ENCODE measurements around the gene TMEM161B.
"Not testable (repeated sequence)": the region's sequence is repeated elsewhere in the genome, so short reads cannot be mapped to it uniquely, and the experiment has no call there.

Gene TMEM161B

GRCh38 chr5:88183255-88183654 is 85.4 kb downstream of the TMEM161B start:
- no peak for DNase-seq (ENCODE audit: low read depth in 3 of 3)

GRCh38 chr5:88177486-88177885 is 91.2 kb downstream of the TMEM161B start:
- not testable (repeated sequence) for DNase-seq (ENCODE audit: low read depth in 3 of 3)

- no peak for DNase-seq (ENCODE audit: low read depth in 3 of 3)
These were observed 95.5 kb downstream of the TMEM161B start for GRCh38 chr5:88172847-88173758.

GRCh38 chr5:88159591-88159990 is 109.1 kb downstream of the TMEM161B start:
- DNase-seq (ENCODE audit: low read depth in 3 of 3) = no peak

- no peak for DNase-seq (ENCODE audit: low read depth in 3 of 3)
These were observed 110.6 kb downstream of the TMEM161B start for GRCh38 chr5:88158056-88158455.

- no peak for DNase-seq (ENCODE audit: low read depth in 3 of 3)
These were observed 113.8 kb downstream of the TMEM161B start for GRCh38 chr5:88154891-88155290.

- DNase-seq (ENCODE audit: low read depth in 3 of 3) = no peak
These were observed 117.9 kb downstream of the TMEM161B start for GRCh38 chr5:88150747-88151146.

GRCh38 chr5:88145611-88146467 is 122.8 kb downstream of the TMEM161B start:
- no peak for DNase-seq (ENCODE audit: low read depth in 3 of 3)

- DNase-seq (ENCODE audit: low read depth in 3 of 3) = no peak
These were observed 123.4 kb downstream of the TMEM161B start for GRCh38 chr5:88145221-88145610.

All from stimulated activated CD4-positive, alpha-beta T cell treated with anti-CD3 and anti-CD28 coated beads, TNF-alpha, amount 100 ng/mL, for 24 hours (primary cell).